Natural killer cell (primary cell): ENCODE data around the gene LAMA4. TPM values are rescaled to one million over a fixed set of nuclear protein-coding genes. Genes with fewer than 3 reads are reported as not detected.

ENCODE experiments used
- ATAC-seq, 3 donors: fragments of 150-1000 bp in 2 of 3; fragments of 200-7000 bp in 1 of 3; cut with Tn5 transposase; 1 replicate in 1 of 3; 2 replicates in 2 of 3; pipeline ENCODE4 v1.10.0; 2021; ENCODE audit warnings: mild to moderate bottlenecking in 2 of 3, moderate library complexity in 2 of 3
- DNase-seq, 2 donors: peaks; one replicate each; pipeline versions ENCODE4 v3.0.0 to v3.0.0-alpha.2; 2013 to 2021; ENCODE audit warnings: mixed read lengths in 1 of 2
- H3K27ac ChIP-seq: one replicate; pipeline ENCODE4 v1.5.1; 2013; ENCODE audit warnings: mild to moderate bottlenecking, low read length
- H3K27me3 ChIP-seq: one replicate; pipeline ENCODE4 v1.6.1; 2013; ENCODE audit warnings: low read length; ENCODE audit not compliant: control insufficient read depth, insufficient read depth
- H3K36me3 ChIP-seq: one replicate; pipeline ENCODE4 v1.6.1; 2013; ENCODE audit warnings: low read length; ENCODE audit not compliant: control insufficient read depth, insufficient read depth
- H3K4me1 ChIP-seq: one replicate; pipeline ENCODE4 v1.6.1; 2013; ENCODE audit warnings: low read length; ENCODE audit not compliant: control insufficient read depth, insufficient read depth
- H3K4me3 ChIP-seq: one replicate; pipeline ENCODE4 v1.5.1; 2013; ENCODE audit warnings: low read length
- H3K9me3 ChIP-seq: one replicate; pipeline ENCODE4 v1.6.1; 2013; ENCODE audit warnings: low read length; ENCODE audit not compliant: control insufficient read depth, insufficient read depth
- H3K27ac Mint-ChIP-seq, 2 donors: one replicate each; pipeline ENCODE4 v1.8.0; 2022; ENCODE audit warnings: mild to moderate bottlenecking in 2 of 2, mixed read lengths in 2 of 2, moderate library complexity in 1 of 2
- H3K27me3 Mint-ChIP-seq, 2 donors: one replicate each; pipeline ENCODE4 v1.8.0; 2022; ENCODE audit warnings: low read depth in 2 of 2, mixed read lengths in 2 of 2
- H3K36me3 Mint-ChIP-seq: one replicate; pipeline ENCODE4 v1.8.0; 2022; ENCODE audit warnings: mixed read lengths
- H3K4me1 Mint-ChIP-seq, 2 donors: one replicate each; pipeline ENCODE4 v1.8.0; 2022; ENCODE audit warnings: mixed read lengths in 2 of 2
- H3K4me3 Mint-ChIP-seq: one replicate; pipeline ENCODE4 v1.8.0; 2022; ENCODE audit warnings: mild to moderate bottlenecking, moderate library complexity, mixed read lengths
- H3K9me3 Mint-ChIP-seq, 2 donors: one replicate each; pipeline ENCODE4 v1.8.0; 2022; ENCODE audit warnings: mixed read lengths in 2 of 2
- CTCF ChIP-seq: fragments of 200-600 bp; IDR thresholded peaks from one replicate; pipeline ENCODE4 v1.8.0; 2022; ENCODE audit warnings: antibody characterized with exemption
- WGBS: methylation state at CpG from one replicate; pipeline ENCODE4 v1.1.7; 2013; ENCODE audit warnings: missing lambda C conversion rate; ENCODE audit not compliant: insufficient coverage; 5-methylcytosine and 5-hydroxymethylcytosine counted together
- intact Hi-C: fragments of 100-400 bp; cut with micrococcal nuclease; formaldehyde crosslinking; loops from one replicate; pipeline ENCODE4 v1.14.2; 2022
- total RNA-seq, 4 donors: library from RNA; stranded (reverse); fragments of 120-200 nt in 1 of 4; gene quantifications; one replicate each; pipeline versions ENCODE4 v1.2.3 to v1.2.4, GENCODE V29; 2013 to 2022

Gene LAMA4
- total RNA-seq, 3 donors from 2014 or later (not counting 1 experiment from before 2014, with no cell fraction given): not detected

- intact Hi-C loops: no loop called here
- Mint-ChIP-seq H3K36me3 (no peaks in the 10 kb centered on the region), H3K4me1 (peaks cover 3 to 4% of the 10 kb centered on the region in 2 donors), H3K9me3 (no peaks in the 10 kb centered on the region), H3K27ac (no peak overlapping the region), H3K4me3 (no peak overlapping the region), H3K27me3 (peaks cover 36 to 56% of the 10 kb centered on the region in 2 donors)
- peaks cover 3% of the 10 kb centered on the region for H3K27me3 ChIP-seq
- H3K4me1 ChIP-seq: no peaks in the 10 kb centered on the region
- 90% methylated on average over 4 of the region's 7 CpGs for WGBS
- TF ChIP-seq CTCF: no peak
- ATAC-seq (no peak), DNase-seq (no peak)
- no peak overlapping the region for H3K27ac ChIP-seq
- no peaks in the 10 kb centered on the region for H3K36me3 ChIP-seq
- H3K9me3 ChIP-seq: no peaks in the 10 kb centered on the region
- H3K4me3 ChIP-seq: no peak overlapping the region
Observed at GRCh38 chr6:112228480-112229332, 25.7 kb downstream of the LAMA4 start.

GRCh38 chr6:112227992-112228391, 26.4 kb downstream of the LAMA4 start:
- ATAC-seq (no peak), DNase-seq (no peak)
- Mint-ChIP-seq H3K27ac (no peak overlapping the region), H3K27me3 (peaks cover 32 to 53% of the 10 kb centered on the region in 2 donors), H3K4me3 (no peak overlapping the region), H3K36me3 (no peaks in the 10 kb centered on the region), H3K9me3 (no peaks in the 10 kb centered on the region), H3K4me1 (peaks cover 4% of the 10 kb centered on the region in 2 donors)
- no peaks in the 10 kb centered on the region for H3K9me3 ChIP-seq
- intact Hi-C loops: no loop called here
- H3K27ac ChIP-seq: no peak overlapping the region
- no peak for TF ChIP-seq CTCF
- no peak overlapping the region for H3K4me3 ChIP-seq
- H3K36me3 ChIP-seq: no peaks in the 10 kb centered on the region
- no peaks in the 10 kb centered on the region for H3K4me1 ChIP-seq
- WGBS: 100% methylated on average over 1 of the region's 1 CpG
- peaks cover 3% of the 10 kb centered on the region for H3K27me3 ChIP-seq

GRCh38 chr6:112227411-112227810, 27.0 kb downstream of the LAMA4 start:
- Histone ChIP-seq H3K36me3 (no peaks in the 10 kb centered on the region), H3K4me1 (no peaks in the 10 kb centered on the region), H3K27me3 (peaks cover 3% of the 10 kb centered on the region), H3K27ac (no peak overlapping the region), H3K4me3 (no peak overlapping the region), H3K9me3 (no peaks in the 10 kb centered on the region)
- WGBS: 100% methylated on average over 1 of the region's 2 CpGs
- Mint-ChIP-seq H3K4me3 (no peak overlapping the region), H3K9me3 (no peaks in the 10 kb centered on the region), H3K4me1 (peaks cover 4% of the 10 kb centered on the region in 2 donors), H3K36me3 (no peaks in the 10 kb centered on the region), H3K27ac (no peak overlapping the region), H3K27me3 (peaks cover 32 to 55% of the 10 kb centered on the region in 2 donors)
- intact Hi-C loops: no loop called here
- DNase-seq (no peak), ATAC-seq (no peak)
- no peak for TF ChIP-seq CTCF
